Measurements from ENCODE around the gene PTPRD.

PTPRD gene

DNA sequence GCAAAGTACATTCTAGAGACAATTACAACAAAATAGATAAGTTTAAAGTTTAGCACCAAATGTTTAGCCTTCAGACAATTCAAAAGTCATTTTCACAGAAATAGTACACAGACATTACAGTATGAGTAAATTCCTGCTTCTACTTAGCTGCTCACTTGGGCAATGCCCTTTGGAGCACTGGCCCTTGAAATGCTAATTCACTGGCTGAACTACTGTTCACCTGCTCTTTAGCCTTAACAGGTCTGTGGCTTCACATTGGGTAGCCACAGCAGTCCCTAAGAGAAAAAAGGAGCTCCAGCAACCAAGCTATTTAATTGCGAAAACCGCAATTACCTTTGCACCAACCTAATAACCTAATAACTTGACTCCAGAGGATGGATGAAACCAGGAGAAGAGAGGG, 1897.0 kb downstream of the PTPRD start (continued):
- TF ChIP-seq, protein P1, sequence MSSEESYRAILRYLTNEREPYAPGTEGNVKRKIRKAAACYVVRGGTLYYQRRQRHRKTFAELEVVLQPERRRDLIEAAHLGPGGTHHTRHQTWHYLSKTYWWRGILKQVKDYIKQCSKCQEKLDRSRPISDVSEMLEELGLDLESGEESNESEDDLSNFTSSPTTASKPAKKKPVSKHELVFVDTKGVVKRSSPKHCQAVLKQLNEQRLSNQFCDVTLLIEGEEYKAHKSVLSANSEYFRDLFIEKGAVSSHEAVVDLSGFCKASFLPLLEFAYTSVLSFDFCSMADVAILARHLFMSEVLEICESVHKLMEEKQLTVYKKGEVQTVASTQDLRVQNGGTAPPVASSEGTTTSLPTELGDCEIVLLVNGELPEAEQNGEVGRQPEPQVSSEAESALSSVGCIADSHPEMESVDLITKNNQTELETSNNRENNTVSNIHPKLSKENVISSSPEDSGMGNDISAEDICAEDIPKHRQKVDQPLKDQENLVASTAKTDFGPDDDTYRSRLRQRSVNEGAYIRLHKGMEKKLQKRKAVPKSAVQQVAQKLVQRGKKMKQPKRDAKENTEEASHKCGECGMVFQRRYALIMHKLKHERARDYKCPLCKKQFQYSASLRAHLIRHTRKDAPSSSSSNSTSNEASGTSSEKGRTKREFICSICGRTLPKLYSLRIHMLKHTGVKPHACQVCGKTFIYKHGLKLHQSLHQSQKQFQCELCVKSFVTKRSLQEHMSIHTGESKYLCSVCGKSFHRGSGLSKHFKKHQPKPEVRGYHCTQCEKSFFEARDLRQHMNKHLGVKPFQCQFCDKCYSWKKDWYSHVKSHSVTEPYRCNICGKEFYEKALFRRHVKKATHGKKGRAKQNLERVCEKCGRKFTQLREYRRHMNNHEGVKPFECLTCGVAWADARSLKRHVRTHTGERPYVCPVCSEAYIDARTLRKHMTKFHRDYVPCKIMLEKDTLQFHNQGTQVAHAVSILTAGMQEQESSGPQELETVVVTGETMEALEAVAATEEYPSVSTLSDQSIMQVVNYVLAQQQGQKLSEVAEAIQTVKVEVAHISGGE (tag by site-specific recombination; conservative IDR thresholded peaks at IDR 0.05; ENCODE audit: low read depth) = no peak
- TF ChIP-seq WT1 (tag by site-specific recombination; IDR thresholded peaks at IDR 0.05) (no peak), RBAK (tag by site-specific recombination; IDR thresholded peaks at IDR 0.05) (no peak)
- TF ChIP-seq, protein P2, sequence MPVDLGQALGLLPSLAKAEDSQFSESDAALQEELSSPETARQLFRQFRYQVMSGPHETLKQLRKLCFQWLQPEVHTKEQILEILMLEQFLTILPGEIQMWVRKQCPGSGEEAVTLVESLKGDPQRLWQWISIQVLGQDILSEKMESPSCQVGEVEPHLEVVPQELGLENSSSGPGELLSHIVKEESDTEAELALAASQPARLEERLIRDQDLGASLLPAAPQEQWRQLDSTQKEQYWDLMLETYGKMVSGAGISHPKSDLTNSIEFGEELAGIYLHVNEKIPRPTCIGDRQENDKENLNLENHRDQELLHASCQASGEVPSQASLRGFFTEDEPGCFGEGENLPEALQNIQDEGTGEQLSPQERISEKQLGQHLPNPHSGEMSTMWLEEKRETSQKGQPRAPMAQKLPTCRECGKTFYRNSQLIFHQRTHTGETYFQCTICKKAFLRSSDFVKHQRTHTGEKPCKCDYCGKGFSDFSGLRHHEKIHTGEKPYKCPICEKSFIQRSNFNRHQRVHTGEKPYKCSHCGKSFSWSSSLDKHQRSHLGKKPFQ (tag by site-specific recombination; IDR thresholded peaks at IDR 0.05) = no peak

DNA sequence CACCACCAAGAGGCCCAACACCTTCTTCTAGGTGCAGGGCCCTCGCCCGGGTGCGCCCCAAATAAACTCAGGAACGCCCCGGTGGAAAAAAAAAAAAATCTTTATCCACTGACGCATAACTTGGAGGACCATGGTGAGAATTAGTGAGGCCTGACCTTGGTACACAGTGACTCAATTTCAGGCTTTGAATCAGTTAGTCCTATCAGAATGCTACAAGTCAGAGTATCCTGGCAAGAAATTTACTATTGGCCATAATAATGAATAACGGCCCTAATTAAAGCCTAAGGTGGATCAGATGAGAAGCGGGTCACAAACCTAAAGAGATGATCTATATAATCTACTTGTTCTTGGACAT, 1899.0 kb downstream of the PTPRD start:
- H3K4me1 ChIP-seq (ENCODE audit: control insufficient read depth, insufficient read depth, low read length) = peaks cover 4% of the 10 kb centered on the region; the same call in 1 of the 2 replicates
- H3K36me3 ChIP-seq (ENCODE audit: control insufficient read depth in 2 of 2, insufficient read depth in 1 of 2, low read length in 2 of 2) = no peaks in the 10 kb centered on the region
- no peak for TF ChIP-seq ZNF558 (tag by site-specific recombination; IDR thresholded peaks at IDR 0.05)
- TF ChIP-seq ZBTB20 (tag by site-specific recombination; IDR thresholded peaks at IDR 0.05) = no peak
- TF ChIP-seq, protein P3, sequence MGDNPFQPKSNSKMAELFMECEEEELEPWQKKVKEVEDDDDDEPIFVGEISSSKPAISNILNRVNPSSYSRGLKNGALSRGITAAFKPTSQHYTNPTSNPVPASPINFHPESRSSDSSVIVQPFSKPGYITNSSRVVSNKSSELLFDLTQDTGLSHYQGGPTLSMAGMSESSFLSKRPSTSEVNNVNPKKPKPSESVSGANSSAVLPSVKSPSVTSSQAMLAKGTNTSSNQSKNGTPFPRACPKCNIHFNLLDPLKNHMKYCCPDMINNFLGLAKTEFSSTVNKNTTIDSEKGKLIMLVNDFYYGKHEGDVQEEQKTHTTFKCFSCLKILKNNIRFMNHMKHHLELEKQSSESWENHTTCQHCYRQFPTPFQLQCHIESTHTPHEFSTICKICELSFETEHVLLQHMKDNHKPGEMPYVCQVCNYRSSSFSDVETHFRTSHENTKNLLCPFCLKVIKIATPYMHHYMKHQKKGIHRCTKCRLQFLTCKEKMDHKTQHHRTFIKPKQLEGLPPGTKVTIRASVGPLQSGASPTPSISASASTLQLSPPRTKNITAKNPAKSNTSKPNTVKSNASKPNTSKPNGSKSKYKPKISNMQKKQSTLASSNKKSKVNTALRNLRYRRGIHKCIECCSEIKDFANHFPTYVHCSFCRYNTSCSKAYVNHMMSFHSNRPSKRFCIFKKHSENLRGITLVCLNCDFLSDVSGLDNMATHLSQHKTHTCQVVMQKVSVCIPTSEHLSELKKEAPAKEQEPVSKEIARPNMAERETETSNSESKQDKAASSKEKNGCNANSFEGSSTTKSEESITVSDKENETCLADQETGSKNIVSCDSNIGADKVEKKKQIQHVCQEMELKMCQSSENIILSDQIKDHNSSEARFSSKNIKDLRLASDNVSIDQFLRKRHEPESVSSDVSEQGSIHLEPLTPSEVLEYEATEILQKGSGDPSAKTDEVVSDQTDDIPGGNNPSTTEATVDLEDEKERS (tag by site-specific recombination; IDR thresholded peaks at IDR 0.05) = no peak
- TF ChIP-seq, protein P4, sequence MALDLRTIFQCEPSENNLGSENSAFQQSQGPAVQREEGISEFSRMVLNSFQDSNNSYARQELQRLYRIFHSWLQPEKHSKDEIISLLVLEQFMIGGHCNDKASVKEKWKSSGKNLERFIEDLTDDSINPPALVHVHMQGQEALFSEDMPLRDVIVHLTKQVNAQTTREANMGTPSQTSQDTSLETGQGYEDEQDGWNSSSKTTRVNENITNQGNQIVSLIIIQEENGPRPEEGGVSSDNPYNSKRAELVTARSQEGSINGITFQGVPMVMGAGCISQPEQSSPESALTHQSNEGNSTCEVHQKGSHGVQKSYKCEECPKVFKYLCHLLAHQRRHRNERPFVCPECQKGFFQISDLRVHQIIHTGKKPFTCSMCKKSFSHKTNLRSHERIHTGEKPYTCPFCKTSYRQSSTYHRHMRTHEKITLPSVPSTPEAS (tag by site-specific recombination; IDR thresholded peaks at IDR 0.05) = no peak
- TF ChIP-seq, protein P5, sequence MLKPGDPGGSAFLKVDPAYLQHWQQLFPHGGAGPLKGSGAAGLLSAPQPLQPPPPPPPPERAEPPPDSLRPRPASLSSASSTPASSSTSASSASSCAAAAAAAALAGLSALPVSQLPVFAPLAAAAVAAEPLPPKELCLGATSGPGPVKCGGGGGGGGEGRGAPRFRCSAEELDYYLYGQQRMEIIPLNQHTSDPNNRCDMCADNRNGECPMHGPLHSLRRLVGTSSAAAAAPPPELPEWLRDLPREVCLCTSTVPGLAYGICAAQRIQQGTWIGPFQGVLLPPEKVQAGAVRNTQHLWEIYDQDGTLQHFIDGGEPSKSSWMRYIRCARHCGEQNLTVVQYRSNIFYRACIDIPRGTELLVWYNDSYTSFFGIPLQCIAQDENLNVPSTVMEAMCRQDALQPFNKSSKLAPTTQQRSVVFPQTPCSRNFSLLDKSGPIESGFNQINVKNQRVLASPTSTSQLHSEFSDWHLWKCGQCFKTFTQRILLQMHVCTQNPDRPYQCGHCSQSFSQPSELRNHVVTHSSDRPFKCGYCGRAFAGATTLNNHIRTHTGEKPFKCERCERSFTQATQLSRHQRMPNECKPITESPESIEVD (tag by site-specific recombination; IDR thresholded peaks at IDR 0.05) = no peak
- no peak for TF ChIP-seq ZNF138 (tag by site-specific recombination; IDR thresholded peaks at IDR 0.05; ENCODE audit: borderline replicate concordance)
- no peak for TF ChIP-seq MEIS1 (CRISPR knock-in tag; IDR thresholded peaks at IDR 0.05; ENCODE audit: borderline replicate concordance)
- no peak for TF ChIP-seq ZNF146 (tag by site-specific recombination; IDR thresholded peaks at IDR 0.05)
- no peak for TF ChIP-seq ZNF529 (tag by site-specific recombination; IDR thresholded peaks at IDR 0.05; ENCODE audit: insufficient replicate concordance)
- TF ChIP-seq SCRT2 (tag by site-specific recombination; IDR thresholded peaks at IDR 0.05) = no peak
- TF ChIP-seq ZFHX2 (tag by site-specific recombination; conservative IDR thresholded peaks at IDR 0.05) = no peak
- TF ChIP-seq, protein P6, sequence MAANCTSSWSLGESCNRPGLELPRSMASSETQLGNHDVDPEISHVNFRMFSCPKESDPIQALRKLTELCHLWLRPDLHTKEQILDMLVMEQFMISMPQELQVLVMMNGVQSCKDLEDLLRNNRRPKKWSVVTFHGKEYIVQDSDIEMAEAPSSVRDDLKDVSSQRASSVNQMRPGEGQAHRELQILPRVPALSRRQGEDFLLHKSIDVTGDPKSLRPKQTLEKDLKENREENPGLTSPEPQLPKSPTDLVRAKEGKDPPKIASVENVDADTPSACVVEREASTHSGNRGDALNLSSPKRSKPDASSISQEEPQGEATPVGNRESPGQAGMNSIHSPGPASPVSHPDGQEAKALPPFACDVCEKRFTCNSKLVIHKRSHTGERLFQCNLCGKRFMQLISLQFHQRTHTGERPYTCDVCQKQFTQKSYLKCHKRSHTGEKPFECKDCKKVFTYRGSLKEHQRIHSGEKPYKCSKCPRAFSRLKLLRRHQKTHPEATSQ (tag by site-specific recombination; IDR thresholded peaks at IDR 0.05) = no peak
- TF ChIP-seq ZNF701 (tag by site-specific recombination; IDR thresholded peaks at IDR 0.05) = no peak
- TF ChIP-seq MZF1 (tag by site-specific recombination; IDR thresholded peaks at IDR 0.05; ENCODE audit: borderline replicate concordance) = no peak
- no peak for TF ChIP-seq ZNF112 (tag by site-specific recombination; IDR thresholded peaks at IDR 0.05)
- no peaks in the 10 kb centered on the region for H3K9me3 ChIP-seq (ENCODE audit: control insufficient read depth, insufficient read depth, low read depth, low read length)
- POLR2A ChIA-PET = no interaction called here
- CTCF ChIA-PET = no interaction called here
- H3K27ac ChIP-seq (ENCODE audit: extremely low read depth, low read depth, low read length) = no peak overlapping the region
- H3K4me3 ChIP-seq (ENCODE audit: low read depth, low read length) = no peak overlapping the region
